Measurements from ENCODE around the gene JHY.

Gene JHY

GRCh38 chr11:122872046-122872445 lies 10.5 kb upstream of the JHY start:
- no peak for DNase-seq

DNA sequence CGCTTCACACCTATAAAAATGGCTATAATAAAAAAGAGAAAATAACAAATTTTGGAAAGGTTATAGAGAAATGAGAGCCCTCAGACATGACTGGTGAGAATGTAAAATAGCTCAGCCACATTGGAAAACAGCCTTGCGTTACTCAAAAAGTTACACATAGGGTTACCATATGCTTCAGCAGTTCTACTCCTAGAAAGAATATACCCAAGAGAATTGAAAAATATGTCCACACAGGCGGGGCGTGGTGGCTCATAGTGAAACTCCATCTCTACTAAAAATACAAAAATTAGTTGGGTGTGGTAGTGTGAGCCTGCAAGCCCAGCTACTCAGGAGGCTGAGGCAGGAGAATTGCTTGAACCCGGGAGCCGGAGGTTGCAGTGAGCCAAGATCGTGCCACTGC lies 7.6 kb upstream of the JHY start:
- no peak for DNase-seq

- no peak for DNase-seq
Observed at GRCh38 chr11:122877732-122878131, 4.8 kb upstream of the JHY start.

DNA sequence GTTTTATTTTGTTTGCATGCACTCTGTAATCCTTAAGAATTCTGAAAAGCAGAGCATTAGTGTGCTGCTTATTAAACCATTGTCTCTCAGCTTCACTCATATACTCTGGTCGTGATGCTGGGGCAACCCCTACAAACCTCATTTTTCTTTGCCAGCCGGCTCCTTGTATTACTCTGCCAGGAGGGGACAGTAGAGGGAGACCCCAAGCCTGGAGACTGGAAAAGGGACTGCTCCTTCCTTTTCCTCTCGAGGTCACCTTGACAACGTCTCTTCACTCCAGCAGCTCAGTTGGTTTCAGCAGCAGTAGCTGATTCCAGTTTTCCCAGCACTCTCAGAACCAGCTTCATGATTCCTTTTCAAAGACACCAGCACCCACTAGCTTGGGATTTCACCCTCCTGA lies 2.8 kb upstream of the JHY start:
- no peak for DNase-seq

GRCh38 chr11:122882857-122883645 lies 492 bp downstream of the JHY start:
- DNase-seq = peak; percentile 33

DNA sequence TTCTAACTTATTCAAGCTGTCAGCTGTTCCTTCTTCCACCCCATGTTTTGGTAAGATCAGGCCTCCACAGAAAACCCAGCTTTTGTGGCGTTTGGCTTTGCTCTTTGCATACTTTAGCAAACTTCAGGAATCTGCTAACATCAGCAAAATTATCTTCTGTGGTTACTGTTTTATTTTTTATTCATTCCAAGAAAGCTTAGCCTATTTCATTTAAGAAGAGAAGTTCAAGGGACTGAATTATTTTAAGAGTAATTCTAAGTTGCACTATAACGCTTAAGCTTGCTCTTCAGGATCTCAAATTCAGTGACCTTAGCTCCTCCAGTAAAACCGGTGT lies 1.1 kb downstream of the JHY start:
- DNase-seq = no peak

DNA sequence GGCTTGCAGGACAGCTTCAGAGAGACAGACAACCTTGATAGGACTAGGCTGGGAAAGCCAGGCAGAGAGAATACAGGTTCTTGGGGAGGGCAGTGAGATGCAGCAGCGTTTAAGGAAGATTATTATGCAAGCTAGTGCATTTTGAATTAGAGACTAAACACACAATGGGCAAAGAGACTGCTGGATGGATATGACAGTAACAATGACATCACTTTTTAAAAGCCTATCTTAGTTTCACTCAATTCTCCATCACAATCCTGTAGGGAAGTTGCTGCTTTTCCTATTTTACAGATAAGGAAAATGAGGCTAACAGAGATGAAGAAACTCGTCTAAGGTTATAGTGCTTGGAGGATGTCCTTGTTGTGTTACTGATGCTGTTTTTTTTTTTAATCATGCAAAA lies 5.6 kb downstream of the JHY start:
- DNase-seq = no peak

DNA sequence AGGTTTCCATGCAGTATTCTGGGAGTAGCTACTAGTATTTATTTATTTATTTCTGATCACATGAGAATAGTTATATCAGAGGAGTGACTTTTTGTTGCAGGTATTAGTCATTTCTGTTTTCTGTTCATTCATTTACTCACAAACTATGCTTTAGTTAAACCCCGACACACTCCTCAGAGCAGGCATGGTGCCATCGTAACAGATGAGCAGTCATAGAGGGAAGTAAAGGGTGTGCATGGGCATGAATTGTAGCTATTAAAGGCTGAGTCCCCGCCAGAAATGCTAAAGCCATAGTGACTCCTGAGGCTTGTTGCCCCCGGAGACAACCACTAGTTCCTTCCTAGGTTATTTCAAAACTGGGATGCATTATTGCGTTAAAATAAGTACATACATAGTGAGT lies 10.6 kb downstream of the JHY start:
- no peak for DNase-seq

GRCh38 chr11:122895563-122895962 lies 13.0 kb downstream of the JHY start:
- DNase-seq = no peak

GRCh38 chr11:122897606-122898210 lies 15.1 kb downstream of the JHY start:
- no peak for DNase-seq

DNA sequence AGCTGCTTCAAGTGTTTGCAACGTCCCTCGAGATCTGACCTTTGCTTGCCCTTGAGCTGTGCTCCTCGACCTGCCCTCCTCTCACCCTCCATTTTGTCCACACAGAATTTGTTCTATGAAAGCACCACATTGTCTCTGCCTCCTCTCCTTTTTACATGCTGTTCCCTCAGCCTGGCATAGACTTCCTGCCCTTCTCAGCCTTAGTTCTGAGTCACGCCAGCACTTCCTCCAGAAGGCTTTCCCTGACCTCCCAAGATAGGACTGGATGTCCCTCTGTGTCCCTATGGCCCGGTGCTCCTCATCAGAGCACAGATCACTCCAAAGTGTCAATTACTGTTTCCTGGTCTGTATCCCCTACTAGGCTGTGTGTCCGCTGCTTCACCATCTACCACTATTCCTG lies 16.2 kb downstream of the JHY start:
- DNase-seq = no peak

DNA sequence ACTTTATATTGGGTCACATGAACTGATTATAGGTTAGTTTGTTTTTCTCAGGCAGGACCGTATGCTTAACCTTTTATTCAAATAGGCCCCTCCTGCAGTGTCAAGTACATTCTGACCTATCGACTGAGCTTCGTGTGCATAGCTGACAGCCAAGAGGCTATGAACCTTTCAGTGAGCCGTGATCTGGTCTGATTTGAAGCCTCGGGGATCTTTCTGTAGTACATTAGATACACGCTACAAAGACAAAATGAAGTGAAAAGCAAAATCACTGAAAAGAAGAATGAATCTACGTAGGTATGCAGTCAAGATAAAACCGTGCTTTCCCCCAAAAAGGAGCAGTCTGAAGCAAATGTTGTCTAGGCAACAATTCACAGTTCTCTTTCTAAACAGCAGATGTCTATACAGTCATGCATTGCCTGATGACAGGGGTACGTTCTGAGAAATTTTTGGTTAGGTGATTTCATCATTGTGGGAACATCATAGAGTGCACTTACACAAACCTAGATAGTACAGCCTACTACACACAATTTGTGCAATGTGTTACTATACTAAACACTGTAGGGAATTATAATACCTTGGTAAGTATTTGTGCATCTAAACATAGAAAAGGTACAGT lies 18.1 kb downstream of the JHY start:
- DNase-seq = no peak

- no peak for DNase-seq
Observed at GRCh38 chr11:122902951-122903350, 20.4 kb downstream of the JHY start.

DNA sequence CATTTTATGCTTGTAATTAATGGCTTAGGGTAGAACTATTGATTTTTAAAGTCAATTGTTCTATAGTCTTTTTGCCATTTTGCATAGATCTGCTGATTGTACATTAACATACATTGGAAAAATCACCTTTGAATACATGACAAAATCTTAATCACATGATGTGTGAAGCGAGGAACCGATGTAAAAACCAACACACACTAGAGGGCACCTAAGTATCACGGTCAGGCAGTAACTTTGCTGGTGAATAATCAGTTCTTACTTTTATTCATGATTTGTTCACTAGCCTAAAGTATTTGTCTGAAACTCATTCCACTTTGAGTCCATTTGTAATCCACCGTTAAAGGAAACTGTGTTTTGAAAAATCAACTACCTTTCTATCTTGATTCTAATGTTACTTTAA lies 28.2 kb downstream of the JHY start:
- peak; percentile 3 for DNase-seq

DNA sequence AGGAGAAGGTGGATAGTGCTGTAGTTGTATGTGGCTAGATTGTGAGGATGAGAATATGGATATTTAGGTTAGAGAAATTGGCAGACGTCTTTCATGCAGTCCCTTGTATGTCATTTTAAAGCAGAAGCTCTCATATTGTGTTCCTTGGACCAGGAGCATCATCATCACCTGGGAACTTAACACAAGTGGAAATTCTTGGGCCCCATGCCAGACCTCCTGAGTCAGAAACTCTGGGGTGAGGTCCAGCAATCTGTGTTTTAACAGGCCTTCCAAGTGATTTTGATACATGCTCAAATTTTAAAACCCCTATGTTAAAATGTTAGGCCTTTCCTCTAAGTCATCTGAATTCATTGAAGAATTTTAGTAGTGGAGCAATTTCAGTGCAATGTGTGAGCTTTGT lies 34.8 kb downstream of the JHY start:
- no peak for DNase-seq

DNA sequence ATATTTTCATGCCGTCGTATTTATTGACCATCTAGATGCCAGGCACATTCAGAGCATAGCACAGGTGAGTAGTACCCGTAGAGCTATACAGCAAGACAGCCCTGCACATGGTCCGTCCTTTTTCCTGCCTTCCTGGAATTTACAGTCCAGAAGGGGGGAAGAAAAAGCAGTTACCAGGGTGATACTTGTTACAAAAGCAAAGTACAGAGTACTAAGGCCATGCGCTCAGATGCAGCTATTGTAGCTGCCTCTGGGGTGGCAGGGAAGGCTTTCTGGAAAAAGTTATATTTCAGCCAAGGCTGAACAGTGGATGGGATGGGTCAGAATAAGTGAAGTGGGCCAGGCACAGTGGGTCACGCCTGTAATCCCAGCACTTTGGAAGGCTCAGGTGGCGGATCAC lies 36.2 kb downstream of the JHY start:
- no peak for DNase-seq

GRCh38 chr11:122920579-122920978 lies 38.0 kb downstream of the JHY start:
- DNase-seq = no peak

- no peak for DNase-seq
Observed at GRCh38 chr11:122922893-122923292, 40.3 kb downstream of the JHY start.

GRCh38 chr11:122923302-122923701 lies 40.7 kb downstream of the JHY start:
- DNase-seq = no peak

DNA sequence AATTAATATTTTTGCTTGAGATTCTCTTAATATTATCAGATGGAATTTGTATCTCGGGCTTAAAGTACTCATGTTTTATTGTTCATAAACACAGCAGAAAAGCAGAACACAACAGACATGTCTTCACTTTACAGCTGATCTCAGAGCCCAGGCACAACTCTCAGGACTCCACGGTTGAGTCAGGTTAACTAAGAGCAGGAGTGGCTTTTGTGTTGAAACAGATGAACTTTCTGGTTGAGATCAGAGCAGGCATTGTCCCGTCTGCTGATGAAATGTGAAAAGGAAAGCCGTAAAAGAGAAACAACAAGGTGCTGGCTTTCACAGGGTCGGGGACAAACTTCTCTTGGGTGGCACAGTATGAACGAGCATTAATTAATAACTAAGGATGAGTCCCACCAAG lies 49.0 kb downstream of the JHY start:
- DNase-seq = no peak

DNA sequence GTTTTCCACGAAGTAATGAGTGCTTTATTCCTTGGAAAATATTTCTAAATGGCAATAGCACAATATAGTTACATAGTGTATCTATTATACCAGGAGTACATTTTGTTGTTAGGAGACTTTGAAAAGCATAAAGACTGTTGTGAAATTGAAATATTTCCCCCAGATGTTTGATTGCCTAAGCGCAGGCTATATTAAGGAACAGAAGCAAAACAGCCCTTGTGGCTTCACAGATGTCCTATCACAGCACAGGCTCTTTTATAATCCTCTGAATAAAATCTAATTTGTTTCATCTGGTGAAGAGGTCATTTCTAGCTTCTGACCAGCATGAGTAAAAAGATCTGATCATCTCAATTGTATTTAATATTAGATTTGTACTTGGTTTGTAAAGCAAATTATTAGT lies 50.9 kb downstream of the JHY start:
- no peak for DNase-seq

GRCh38 chr11:122937983-122938382 lies 55.4 kb downstream of the JHY start:
- no peak for DNase-seq

- DNase-seq = no peak
Observed at GRCh38 chr11:122938557-122938956, 56.0 kb downstream of the JHY start.

DNA sequence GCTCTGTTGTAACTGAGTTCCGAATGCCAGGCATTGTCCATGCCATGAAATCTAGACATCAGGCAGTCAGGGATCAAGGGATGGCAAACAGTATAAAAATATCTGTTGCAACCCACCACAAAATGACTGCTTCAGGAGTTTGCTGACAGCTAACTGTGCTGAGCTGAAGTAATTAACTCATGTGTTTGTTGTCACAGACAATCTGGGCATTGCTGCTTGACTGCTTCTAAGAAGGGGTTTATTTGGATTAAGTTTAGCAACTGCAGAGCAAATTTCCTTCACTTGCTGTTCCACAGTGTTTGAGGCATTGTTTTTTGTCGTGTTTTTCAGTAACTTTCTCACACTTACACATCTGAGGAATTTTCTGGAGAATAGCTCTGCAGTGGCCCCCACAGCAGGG lies 68.7 kb downstream of the JHY start:
- no peak for DNase-seq

DNA sequence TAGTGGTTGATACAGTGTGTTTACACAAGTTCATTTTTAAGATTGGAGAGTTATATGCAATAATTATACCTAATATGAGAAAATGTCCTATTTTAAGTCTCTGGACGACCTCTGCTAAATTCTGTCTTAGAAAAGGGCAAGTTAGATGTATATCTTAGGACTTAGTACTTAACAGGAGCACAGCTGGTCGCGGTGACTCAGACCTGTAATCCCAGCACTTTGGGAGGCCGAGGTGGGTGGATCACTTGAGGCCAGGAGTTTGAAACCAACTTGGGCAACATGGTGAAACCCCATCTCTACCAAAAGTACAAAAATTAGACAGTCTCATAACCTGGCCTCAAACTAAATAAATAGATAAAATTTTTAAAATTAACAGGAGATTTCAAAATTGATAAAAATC lies 71.9 kb downstream of the JHY start:
- DNase-seq = no peak
